ENCODE measurements around the gene AEBP1. TPM values are rescaled to one million over a fixed set of nuclear protein-coding genes. Genes with fewer than 3 reads are reported as not detected.

AEBP1 gene
- total RNA-seq, 2 donors from 2014 or later: 40.4 to 219 TPM

DNA sequence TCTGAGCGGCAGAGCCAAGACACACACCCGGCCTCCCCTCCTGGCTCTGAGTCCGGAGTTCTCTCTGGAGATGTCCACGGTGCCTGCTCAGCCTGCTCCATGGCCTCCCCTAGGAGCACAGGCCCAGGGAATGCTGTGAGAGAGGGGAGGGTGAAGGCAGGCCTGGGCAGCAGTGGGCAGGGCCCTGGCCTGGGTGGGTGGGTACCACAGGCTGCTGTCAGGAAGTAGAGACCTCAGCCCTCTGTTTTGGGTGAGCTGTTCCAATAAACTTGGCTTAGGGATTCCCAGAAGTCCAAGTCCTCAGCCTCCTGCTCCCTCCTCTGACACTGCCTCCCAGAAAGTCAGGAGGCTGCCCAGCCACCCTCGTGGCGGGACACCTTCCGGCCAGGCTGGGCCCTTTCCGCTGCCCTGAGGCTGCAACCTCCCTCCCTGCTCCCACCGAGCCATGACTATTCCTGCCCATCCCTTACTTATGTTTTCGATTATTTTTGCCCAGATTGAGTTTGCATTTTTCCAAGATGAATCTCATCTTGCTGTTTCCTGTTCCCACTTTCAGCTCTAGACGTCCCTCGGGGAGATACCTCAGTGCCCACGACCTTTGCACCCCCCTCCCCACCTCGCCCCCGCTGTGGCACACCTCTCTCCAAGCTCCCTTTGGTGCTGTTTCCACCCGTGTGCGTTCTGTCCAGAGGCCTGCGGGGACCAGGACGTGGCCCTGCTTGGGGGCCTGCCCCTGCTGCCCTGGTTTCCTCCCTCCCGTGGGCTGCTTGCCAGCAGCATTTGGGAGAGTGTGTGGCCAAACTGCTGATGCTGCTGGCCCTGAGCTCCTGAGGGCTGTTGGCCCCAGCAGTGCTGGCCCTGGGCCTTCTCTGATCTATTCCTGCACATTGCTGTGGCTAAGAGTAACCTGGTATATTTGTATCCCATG is 16.0 kb upstream of the AEBP1 start:
- 50% methylated on average over 20 of the region's 20 CpGs for WGBS
- H3K27ac ChIP-seq: peak overlapping the region; percentile 52 to 57
- TF ChIP-seq POLR2A (IDR thresholded peaks at IDR 0.05): no peak
- TF ChIP-seq POLR2AphosphoS5 (IDR thresholded peaks at IDR 0.05): no peak
- no peak for TF ChIP-seq CTCF (IDR thresholded peaks at IDR 0.05)
- H3K9me3 ChIP-seq: no peaks in the 10 kb centered on the region
- H3K27me3 ChIP-seq (replicated peaks; ENCODE audit: insufficient read depth): no peaks in the 10 kb centered on the region
- no peak overlapping the region for H3K4me3 ChIP-seq
- DNase-seq (ENCODE audit: low spot score): no peak
- intact Hi-C loops (cut with DNase I): no loop called here
- no peaks in the 10 kb centered on the region for H3K4me1 ChIP-seq (replicated peaks)
- no peaks in the 10 kb centered on the region for H3K36me3 ChIP-seq

DNA sequence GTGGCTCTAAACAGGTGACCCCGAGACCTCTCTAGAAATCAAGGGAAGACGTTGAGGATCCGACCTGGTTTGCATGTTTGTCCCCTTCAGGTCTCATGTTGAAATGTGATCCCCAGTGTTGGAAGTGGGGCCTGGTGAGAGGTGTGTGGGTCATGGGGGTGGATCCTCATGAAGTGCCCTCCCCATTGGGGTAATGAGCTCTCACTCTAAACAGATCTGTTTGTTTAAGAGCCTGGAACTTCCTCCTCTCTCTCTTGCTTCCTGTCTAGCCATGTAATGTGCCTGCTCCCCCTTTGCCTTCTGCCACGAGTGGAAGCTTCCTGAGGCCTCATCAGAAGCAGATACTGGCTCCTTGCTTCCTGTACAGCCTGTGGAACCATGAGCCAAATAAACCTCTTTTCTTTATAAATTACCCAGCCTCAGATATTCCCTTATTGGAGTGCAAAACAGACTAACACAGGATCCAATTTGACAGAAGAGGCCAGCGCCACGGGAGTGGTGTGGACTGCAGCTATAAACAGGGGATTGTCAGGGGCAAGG is 11.0 kb upstream of the AEBP1 start:
- Histone ChIP-seq H3K27me3 (replicated peaks; ENCODE audit: insufficient read depth) (no peaks in the 10 kb centered on the region), H3K4me3 (no peak overlapping the region), H3K9me3 (no peaks in the 10 kb centered on the region), H3K4me1 (replicated peaks) (no peaks in the 10 kb centered on the region), H3K27ac (no peak overlapping the region), H3K36me3 (no peaks in the 10 kb centered on the region)
- TF ChIP-seq POLR2A (IDR thresholded peaks at IDR 0.05) (no peak), CTCF (IDR thresholded peaks at IDR 0.05) (no peak), POLR2AphosphoS5 (IDR thresholded peaks at IDR 0.05) (no peak)
- DNase-seq (ENCODE audit: low spot score): no peak
- 67% methylated on average over 6 of the region's 6 CpGs for WGBS
- intact Hi-C loops (cut with DNase I): no loop called here

DNA sequence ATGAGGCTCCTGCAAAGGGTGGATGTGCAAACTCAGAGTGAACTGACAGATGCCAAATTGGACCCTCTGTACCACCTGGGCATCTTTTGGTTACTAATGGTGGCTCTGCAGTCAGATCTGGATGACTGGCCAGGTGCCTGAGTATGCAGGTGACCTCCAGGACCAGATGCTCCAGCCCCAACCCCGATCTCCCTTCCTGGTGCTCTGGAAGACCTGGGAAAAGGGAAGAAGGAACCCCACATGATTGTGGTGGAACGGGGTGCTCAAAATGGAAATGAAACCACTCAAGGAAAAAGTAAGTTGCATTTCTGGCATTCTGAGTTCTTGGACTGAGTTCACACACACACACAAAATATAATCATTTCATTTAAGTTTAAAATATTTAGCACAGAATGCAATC is 9.8 kb upstream of the AEBP1 start:
- intact Hi-C loops (cut with DNase I): no loop called here
- no peak for TF ChIP-seq POLR2AphosphoS5 (IDR thresholded peaks at IDR 0.05)
- TF ChIP-seq CTCF (IDR thresholded peaks at IDR 0.05): no peak
- no peak for TF ChIP-seq POLR2A (IDR thresholded peaks at IDR 0.05)
- no peaks in the 10 kb centered on the region for H3K27me3 ChIP-seq (replicated peaks; ENCODE audit: insufficient read depth)
- no peak overlapping the region for H3K27ac ChIP-seq
- H3K4me3 ChIP-seq: no peak overlapping the region
- no peaks in the 10 kb centered on the region for H3K9me3 ChIP-seq
- no peak for DNase-seq (ENCODE audit: low spot score)
- H3K36me3 ChIP-seq: no peaks in the 10 kb centered on the region
- H3K4me1 ChIP-seq (replicated peaks): no peaks in the 10 kb centered on the region
- WGBS: 47% methylated on average over 2 of the region's 2 CpGs

- Histone ChIP-seq H3K4me1 (replicated peaks) (no peaks in the 10 kb centered on the region), H3K36me3 (no peaks in the 10 kb centered on the region), H3K27me3 (replicated peaks; ENCODE audit: insufficient read depth) (no peaks in the 10 kb centered on the region), H3K27ac (no peak overlapping the region), H3K4me3 (no peak overlapping the region), H3K9me3 (no peaks in the 10 kb centered on the region)
- intact Hi-C loops (cut with DNase I): no loop called here
- TF ChIP-seq CTCF (IDR thresholded peaks at IDR 0.05) (no peak), POLR2A (IDR thresholded peaks at IDR 0.05) (no peak), POLR2AphosphoS5 (IDR thresholded peaks at IDR 0.05) (no peak)
- 44% methylated on average over 2 of the region's 2 CpGs for WGBS
- DNase-seq (ENCODE audit: low spot score): no peak
These were observed 9.1 kb upstream of the AEBP1 start for GRCh38 chr7:44094883-44095592.
